Stimulated activated CD8-positive, alpha-beta memory T cell treated with anti-CD3 and anti-CD28 coated beads, Interleukin-12 subunit alpha, Interleukin-12 subunit beta, amount 100 ng/mL, for 24 hours (primary cell): ENCODE data around the gene DEAF1.

Source experiments
- DNase-seq: peaks from one replicate; pipeline ENCODE4 v3.0.0-alpha.2; 2020; ENCODE audit errors: extremely low read depth

The DEAF1 gene

DNA sequence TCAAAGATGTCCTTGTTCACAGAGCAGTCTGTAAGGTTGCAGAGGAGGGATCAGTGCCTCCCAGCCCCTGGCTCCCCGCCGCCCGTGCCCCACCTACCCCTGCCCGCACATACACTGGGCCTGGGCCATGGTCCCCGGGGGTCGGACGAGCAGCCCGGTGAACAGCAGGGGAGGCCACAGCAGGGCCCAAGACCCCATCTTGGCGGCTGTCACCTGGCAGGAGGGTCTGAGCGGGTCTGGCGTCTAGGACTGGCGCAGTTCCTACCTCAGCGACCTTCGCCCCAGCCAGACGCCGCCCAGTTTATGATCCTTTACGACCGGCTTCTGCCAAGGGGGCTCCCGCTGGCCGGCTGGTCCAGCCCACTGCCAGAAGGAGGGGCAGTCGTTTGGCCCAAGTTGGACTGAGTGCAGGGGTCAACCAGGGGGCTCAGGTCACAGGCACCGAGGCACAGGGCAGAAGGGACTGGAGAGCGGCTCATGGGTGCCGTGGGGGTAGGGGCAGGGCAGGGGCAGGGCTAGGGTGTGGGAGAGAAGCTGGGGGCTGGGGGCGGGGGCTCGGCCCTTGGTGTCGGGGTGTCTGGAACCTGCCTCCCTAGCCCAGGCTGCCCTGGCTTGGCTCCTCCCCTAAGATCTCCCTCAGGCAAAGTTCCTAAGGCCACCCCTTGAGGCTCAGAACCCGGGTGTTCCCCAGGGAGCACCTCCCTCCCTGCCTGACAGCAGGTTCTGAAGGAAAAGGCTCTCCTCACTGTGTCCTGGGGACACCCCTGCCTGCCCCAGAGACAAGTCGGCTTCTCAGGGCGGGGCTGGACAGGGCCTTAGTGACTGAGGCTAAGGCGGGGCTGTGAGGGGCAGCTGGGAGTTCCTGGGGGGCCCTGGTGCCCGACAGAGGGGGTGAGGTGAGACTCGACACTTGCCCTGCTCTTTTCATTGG lies 70.1 kb downstream of the DEAF1 start, which contains the start of gene CDHR5:
Gene CDHR5 (minus strand): TSS at position 251 of the 931 bp plus-strand sequence. CDS start 53 bp downstream, at position 198.
- DNase-seq, result no peak

DNA sequence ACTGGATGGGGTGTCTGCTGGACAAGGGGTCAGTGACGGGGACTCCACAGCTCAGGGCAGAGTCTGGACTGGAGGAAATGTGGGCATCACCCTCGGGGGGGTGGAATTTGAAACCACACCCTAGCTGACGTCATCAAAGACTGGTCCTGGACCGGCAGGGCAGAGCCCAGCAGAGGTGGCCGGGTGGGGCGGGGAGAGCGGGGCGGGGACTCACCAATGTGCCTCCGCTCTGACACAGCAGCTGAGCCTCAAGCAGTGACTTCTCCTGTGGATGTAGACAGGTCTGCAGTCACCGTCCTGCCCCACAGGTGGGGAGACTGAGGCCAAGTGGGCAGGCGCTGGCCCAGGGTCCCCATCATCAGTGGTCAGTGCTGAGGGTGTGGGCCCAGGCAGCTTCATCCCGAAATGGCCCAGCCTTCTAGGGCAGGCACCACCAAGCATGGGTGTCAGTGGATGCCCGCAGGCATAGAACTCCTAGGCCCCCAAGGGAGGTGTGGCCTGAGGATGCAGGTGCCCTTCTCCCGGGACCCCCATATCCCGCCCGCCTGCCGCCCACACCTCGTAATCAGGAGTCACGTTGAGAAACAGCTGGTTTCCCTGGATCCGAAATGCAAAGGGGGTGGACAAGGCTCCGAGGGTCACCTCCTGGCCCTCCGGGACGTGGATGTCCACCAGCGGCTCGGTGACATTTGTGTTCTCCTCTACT lies 70.9 kb downstream of the DEAF1 start:
- no peak for DNase-seq

DNA sequence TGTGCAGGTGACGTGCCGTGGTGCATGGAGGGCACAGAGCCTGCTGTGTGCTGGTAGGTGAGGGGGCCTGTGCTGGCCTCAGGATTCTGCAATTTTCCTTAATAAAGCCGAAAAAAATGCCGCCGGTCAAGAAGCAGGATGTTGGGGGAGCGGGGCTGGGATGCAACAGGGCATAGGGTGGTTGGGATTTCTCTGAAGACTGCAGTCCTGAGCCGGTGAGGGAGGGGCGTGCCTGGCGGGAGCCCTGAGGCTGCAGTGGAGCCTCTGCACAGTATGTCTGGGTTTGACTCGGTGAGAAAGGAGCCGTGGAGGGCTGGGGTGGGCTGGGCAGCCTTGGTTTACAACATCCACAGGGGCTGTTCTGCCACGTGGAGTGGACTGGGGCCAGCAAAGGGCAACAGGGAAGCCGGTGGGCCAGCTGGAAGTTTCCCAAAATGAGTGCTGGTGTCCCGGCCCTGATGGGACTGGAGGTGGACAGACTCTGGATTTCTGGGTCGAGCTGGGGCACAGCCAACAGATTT lies 71.6 kb downstream of the DEAF1 start:
- no peak for DNase-seq

DNA sequence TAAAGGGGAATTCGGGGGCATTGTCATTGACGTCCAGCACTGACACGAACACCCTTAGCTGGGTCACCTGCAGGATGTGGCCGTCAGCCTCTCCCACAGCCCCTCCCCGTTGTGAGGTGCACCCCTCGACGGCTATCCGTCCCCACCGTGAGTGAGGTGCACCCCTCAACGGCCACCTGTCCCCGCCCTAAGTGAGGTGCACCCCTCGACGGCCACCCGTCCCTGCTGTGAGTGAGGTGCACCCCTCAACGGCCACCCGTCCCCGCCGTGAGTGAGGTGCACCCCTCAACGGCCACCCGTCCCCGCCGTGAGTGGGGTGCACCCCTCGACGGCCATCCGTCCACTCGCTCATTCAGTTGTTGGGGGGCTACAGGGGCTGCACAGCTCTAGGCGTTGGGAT lies 73.2 kb downstream of the DEAF1 start:
- DNase-seq, result no peak

DNA sequence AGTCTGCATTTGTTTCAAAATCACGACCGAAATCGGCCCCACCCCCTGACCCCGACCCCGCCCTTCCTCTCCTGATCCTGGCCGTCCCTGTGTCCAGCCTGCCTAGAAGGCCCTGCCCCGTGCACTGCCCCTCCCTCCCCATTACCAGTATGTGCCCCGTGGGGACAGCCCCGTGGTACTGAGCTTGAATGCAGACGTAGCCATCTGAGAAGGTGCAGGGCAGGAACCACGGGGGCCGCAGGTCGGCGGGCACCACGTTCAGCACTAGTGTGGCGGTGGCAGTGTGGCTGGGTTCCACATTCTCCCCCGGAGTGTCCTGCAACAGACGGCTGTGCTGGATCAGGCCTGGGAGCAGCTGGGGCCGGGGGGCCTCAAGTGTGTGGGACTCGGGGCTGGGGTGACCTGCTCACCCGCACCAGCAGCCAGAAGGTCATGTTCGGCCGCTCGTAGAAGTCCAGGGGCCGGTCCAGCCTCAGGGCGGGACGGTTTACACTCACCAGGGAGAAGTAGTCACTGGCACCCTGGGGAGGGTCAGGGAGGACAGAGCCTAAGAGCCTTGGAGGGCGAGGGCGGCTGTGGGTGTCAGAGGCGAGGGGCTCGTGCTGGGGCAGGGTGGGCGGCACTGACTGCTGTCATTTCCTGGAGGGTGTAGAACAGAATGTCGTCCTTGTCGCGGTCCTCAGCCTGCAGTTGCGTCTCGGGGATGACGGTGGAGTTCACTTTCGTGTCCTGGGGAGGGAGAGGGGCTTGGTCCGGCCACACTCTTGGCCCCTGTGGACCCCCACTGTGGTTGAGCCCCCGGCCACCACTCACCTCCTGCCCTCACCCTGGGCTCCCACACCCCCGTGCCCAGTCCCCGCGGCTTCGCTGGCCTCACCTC lies 73.8 kb downstream of the DEAF1 start:
- DNase-seq, result no peak

DNA sequence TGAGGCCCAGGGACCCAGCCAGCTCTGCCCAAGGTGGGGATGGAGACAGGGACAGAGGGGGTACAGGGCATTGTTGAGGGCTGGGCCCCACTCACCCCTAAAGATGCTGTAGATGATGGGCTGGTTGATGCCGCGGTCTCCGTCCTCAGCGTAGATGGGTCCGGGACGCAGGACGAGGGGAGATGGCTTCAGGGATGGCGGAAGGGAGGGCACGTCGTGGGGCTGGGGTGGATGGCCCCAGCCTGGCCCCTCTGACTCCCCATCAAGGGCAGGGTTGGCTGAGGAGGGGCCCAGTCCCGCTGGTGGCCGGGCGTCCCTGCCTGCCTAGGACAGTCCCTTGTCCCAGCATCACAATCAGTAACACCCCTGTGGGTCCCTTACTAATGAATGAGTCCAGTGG lies 74.8 kb downstream of the DEAF1 start:
- no peak for DNase-seq

DNA sequence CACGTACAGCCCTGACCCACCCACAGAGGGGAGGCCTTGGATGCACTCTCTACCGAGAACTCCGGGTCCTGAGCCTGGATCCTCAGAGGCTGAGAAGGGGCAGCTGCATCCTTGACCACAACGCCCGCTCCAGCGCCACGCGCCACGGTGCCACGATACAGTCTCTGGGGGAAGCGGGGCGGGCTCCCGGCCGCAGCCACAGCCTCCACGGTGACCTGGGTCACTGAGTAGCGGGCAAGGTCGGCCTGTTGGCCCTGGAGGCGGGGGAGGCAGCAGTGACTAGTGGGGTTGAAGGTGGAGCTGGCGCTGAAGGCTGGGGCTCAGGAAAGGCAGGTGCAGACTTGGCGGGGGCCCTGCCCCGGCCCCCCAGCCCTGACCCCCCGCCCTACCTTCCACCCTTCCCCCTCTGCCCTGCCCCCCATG lies 75.4 kb downstream of the DEAF1 start:
- DNase-seq, result no peak

DNA sequence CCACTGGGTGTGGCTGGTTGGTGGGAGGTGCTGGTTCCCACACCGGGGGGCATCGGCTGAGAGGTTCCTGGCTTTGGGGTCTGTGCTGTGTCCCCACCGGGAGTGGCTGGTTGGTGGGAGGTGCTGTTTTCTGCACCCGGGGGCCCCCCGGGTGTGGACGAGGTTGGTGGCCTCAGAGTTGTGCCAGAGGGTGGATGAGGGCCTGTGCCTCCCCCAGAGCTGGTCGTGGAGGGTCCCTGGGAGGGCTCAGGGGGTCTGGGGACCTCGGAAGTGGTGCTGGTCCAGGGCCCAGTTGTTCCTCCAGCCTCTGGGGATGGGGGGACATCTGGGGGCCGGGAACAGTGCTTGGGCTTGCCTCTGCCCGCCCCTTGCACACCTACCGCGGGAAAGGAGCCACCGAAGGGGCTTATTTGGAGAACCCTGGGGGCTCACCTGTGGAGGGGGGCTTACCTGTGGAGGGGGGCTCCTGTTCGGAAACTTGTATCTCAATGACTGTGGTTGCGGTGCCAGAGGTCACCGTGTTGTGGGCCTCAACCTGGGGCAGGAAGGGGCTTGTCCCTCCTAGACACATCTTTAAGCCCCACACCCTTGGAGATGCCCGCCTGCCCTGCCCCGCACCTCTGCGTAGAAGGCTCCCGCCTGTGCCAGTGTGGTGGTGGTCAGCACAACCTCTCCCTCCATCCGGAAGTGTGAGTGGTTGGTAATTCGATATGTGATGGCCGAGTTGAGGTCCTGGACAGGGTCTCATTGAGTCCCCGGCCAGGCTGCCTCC lies 76.0 kb downstream of the DEAF1 start:
- no peak for DNase-seq

DNA sequence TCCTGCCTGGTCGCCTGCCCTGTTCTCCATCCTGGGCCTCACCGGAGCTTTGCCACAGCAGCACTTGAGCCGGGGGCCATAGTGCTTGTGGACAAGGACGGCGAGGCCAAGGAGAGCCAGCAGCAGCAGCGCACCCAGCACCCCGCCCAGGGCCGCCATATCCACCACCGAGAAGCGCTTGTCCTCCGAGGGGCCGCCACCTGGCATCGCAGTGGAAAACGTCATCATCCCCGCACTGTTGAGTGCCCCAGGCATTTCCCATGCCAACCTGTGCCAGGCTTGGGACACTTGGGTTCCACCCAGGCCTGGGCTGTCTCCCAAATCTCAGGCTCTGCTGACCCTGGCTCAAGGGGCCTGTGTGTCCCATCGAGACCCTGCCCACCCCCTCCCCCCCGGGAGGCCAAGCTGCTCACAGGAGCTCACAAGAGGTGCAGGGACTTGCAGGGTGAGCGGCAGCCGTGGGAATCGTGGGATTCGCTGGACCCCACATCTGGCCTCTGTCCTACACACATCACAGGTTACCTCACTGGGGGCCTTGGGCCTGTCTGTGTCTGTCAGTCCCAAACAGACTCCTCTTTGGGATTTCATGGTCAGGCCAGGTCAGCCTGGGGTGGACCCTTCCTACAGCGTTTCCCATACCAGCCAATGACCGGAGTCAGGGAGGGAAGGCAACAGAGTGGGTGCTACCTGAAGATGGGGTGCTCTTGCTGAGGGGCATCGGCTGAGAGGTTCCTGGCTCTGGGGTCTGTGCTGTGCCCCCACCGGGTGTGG lies 76.9 kb downstream of the DEAF1 start:
- DNase-seq, result no peak

DNA sequence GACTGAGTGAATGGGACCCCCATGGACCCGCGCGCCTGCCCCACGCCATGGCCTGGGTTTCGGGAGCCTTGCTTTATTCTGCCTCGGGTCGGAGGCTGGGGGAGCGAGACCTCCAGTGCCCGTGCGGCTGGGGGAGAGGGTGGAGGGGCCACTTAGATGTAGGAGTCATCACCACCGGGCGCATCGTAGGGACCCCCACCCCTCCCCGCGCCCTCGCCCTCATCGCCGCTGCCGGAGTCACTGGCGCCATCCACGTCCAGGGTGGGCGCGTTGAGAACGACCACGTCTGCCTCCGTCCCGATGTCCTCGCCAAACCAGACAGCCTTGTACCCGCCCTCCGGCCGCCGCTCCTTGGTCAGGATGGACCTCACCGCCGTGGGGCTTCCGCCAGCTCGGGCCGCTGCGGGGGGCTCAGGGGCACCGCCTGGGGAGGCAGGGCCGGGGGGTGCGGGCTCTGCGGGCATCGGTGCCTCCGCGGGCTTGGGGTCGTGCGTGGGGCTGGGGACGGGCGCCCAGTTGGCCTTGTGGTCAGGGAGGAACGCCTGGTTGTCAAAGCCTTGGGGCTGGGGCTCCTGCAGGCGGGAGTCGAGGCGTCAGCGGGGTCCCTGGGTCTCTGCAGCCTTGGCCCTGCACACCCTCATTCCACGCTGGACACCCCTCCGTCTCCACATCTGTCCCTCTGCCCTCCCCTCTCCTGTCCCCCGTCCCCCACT lies 77.7 kb downstream of the DEAF1 start:
- DNase-seq, result no peak

DNA sequence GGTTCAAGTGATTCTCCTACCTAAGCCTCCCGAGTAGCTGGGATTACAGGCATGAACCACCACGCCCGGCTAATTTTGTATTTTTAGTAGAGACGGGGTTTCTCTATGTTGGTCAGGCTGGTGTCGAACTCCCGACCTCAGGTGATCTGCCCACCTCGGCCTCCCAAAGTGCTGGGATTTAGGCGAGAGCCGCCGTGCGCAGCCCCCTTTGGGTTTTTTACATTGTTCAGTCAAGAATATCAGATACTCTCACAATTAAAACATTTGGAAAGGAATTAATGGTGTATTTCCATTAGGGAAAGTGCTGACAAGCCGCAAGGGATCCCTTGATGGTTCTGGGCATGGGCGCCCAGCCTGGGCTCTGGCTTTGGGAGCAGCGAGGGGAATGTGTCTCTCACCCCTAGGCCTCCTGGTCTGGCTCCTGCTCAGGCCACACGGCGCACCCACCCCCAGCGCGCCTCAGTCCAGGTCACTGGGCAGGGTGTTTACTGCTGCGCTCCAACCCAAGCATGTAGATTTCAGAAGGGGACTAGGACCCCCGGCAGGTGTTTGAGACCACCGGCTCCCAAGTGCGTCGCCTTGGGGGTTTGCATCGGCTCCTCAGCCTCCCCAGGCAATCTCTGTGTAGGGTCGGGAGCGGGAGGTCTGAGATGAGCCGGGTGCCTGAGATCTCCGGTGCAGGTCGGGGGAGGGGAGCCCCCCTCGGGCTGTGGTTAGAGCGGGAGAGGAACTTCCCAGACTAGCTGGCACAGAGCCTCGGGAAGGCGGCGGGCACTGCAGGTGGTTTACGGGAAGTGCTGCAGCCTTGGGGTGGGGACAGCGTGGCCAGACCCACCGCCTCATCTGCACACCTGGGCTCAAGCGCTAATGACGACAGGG lies 78.5 kb downstream of the DEAF1 start:
- no peak for DNase-seq

DNA sequence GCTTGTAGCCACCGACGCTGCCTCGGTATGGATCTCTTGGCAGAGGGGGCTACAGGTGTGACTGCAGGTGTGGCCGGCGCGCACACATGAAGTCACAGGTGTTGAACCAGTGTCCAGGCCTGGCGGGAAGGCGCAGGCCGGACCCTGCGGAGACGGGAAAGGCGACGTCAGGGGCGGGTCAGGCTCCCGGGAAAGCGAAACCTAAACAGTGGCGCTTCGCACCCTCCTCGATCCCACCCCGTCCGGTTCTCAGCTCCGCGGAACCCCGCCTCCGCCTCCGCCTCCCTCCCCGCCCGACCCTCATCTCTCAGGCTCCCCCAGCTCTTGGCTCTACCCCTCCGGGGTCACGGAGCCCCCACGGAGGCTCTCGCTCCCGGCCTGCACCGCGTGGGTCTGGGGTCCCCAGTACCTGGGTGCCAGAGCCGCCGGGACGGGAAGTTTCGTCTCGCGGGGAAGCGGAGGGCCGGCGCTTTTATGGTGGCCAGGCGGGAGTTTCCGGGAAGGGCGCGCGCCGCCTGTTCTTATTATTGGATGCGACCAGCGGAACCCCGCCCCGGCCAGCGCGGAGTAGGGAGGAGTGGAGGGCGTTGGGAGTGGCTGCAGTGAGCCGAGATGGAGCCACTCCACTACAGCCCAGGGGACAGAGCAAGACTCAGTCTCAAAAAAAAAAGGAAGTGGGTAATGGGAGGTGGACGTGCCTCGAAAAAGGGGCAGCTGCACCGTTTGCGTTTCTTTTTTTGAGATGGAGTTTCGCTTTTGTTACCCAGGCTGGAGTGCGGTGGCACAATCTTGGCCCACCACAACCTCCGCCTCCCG lies 79.3 kb downstream of the DEAF1 start, which contains the start of gene IRF7:
Gene IRF7 (minus strand): TSS at position 447 of the 816 bp plus-strand sequence. CDS start 586 bp downstream, outside the sequence.
- DNase-seq, result peak; percentile 76

DNA sequence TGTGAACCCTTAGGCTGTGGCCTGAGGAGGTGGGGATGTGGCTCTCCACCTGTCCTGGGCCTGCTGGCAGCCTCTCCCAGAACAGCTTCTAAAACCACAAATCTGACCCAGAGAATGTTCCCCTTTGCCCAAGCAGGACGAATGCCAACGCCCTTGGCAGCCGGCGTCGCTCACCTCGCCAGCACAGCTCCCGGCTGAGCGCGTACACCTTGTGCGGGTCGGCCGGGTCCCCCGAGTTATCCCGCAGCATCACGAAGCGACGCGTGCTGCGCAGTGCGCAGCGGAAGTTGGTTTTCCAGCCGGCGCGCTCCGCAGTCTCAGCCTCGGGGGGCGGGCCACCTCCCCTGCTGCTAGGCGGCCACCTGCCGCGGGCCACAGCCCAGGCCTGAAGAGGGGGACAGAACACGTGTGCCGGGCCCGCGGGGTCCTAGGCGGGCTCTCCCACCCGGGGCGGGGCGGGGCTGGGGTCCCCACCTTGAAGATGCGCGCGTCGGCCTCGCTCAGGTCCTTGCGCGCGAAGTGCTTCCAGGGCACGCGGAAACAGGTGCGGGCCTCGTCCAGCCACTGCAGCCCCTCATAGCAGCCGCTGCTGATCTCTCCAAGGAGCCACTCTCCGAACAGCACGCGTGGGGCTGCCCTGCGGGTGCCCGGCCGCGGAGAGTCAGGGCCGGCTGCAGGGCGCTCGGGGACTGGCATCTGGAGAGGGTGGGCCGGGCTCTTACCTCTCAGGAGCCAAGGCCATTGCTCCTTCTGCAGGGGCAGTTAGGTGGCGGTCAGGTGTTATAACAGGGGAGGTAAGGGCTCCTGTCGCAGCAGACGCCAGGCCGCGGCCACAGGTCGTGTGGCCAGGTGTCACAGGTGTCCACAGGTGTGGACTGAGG lies 80.2 kb downstream of the DEAF1 start:
- DNase-seq, result no peak

DNA sequence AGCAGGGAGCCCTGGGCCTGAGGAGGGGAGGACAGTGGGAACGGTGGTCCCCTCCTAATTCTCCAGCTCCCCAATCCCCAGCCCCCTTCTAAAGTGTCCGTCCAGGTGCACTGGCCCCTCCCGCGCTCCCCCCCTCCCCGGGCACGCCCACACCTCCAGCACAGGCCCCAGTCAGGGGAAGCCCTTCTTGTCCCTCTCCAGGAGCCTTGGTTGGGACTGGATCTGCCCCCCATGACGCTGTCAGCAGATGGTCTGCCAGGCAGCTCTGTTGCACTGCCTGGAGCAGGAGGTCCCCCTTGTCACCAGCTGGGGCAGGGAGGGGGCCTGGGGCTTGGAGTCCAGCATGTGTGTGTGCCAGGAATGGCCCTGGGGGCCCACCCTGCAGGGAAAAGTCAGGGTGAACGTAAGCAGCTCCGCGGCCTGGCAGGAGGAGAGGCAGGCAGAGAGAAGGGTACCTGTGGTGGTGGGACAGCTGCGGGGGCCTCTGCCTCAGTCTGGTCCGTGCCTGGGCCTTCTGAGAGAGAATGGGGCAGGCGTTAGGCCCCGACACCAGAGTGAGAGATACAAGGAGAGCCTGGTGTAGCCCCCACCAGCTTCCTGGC lies 80.9 kb downstream of the DEAF1 start:
- no peak for DNase-seq

DNA sequence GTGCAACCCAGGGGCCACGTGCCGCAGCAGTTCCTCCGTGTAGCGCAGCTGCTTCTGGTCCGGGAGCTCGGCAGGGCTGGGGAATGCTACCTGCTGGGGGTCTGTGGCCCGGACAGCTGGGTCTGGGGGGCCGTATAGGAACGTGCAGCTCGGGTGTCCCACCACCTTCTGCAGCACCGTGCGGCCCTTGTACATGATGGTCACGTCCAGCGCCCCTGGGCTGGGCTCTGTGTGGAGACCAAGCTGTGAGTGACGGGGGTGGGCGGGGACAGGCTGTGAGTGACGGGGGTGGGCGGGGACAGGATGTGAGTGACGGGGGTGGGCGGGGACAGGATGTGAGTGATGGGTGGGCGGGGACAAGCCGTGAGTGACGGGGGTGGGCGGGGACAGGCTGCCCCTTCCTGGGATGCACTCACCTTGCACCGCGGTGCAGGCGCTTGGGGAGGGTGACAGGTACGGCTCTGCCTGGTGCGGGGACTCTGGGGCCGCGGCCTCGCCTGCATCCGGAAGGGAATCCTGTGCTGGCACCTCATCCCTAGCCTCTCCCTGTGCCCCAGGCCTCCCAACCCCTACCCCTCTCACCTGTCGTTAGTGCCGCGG lies 81.6 kb downstream of the DEAF1 start:
- peak; percentile 58 for DNase-seq

DNA sequence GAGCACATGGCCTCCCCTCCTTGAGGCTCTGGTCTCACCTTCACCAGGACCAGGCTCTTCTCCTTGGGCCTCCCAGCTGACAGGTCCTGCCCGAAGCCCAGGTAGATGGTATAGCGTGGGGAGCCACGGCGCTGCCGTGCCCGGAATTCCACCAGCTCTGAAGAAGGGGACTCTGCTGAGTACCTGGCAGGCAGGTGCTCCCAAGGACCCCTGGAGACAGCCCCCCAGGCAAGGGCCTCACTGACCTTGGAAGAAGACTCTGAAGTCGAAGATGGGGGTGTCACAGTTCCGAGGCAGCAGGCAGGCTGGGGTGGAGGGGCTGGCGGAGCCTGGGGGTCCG lies 82.1 kb downstream of the DEAF1 start:
- no peak for DNase-seq
